ENCODE results near the gene PTPRD. TPM values are rescaled to one million over a fixed set of nuclear protein-coding genes. Genes with fewer than 3 reads are reported as not detected.

The PTPRD gene
- total RNA-seq, 1 experiment from 2014 or later: 70.1 TPM

- DNase-seq: no peak
- Mint-ChIP-seq H3K4me1 (ENCODE audit: low read depth, unreplicated experiment) (no peaks in the 10 kb centered on the region), H3K36me3 (ENCODE audit: insufficient read depth, unreplicated experiment) (no peaks in the 10 kb centered on the region), H3K27me3 (ENCODE audit: insufficient read depth, unreplicated experiment) (peaks cover 2% of the 10 kb centered on the region), H3K27ac (ENCODE audit: unreplicated experiment) (no peak overlapping the region), H3K4me3 (ENCODE audit: unreplicated experiment) (no peak overlapping the region), H3K9me3 (ENCODE audit: unreplicated experiment) (no peaks in the 10 kb centered on the region)
- H3K9me3 ChIP-seq: no peaks in the 10 kb centered on the region
- no peak for TF ChIP-seq CTCF (IDR thresholded peaks at IDR 0.05; ENCODE audit: insufficient read depth in 1 of 2, low read depth in 1 of 2, low read length in 1 of 2, severe bottlenecking in 1 of 2, unreplicated experiment in 1 of 2)
- H3K4me3 ChIP-seq (ENCODE audit: low read depth, low read length): no peak overlapping the region
- CTCF ChIA-PET: no interaction called here
- no peaks in the 10 kb centered on the region for H3K36me3 ChIP-seq (ENCODE audit: control insufficient read depth, insufficient read depth, low read length)
- H3K4me1 ChIP-seq: no peaks in the 10 kb centered on the region
- intact Hi-C loops (cut with micrococcal nuclease; ENCODE audit: unreplicated experiment): no loop called here
- BruUV-seq (replicated peaks): no TSS peak
- POLR2A ChIA-PET: no interaction called here
- no peaks in the 10 kb centered on the region for H3K27me3 ChIP-seq (replicated peaks; ENCODE audit: control insufficient read depth, insufficient read depth, low read length)
Measured at GRCh38 chr9:9563817-9564216, 1049.0 kb downstream of the PTPRD start.

GRCh38 chr9:9560382-9561035 is 1052.3 kb downstream of the PTPRD start:
- POLR2A ChIA-PET: no interaction called here
- Mint-ChIP-seq H3K4me1 (ENCODE audit: low read depth, unreplicated experiment) (no peaks in the 10 kb centered on the region), H3K36me3 (ENCODE audit: insufficient read depth, unreplicated experiment) (no peaks in the 10 kb centered on the region), H3K9me3 (ENCODE audit: unreplicated experiment) (no peaks in the 10 kb centered on the region), H3K4me3 (ENCODE audit: unreplicated experiment) (no peak overlapping the region), H3K27ac (ENCODE audit: unreplicated experiment) (no peak overlapping the region), H3K27me3 (ENCODE audit: insufficient read depth, unreplicated experiment) (peaks cover 2% of the 10 kb centered on the region)
- no peaks in the 10 kb centered on the region for H3K9me3 ChIP-seq
- DNase-seq: no peak
- TF ChIP-seq CTCF (IDR thresholded peaks at IDR 0.05; ENCODE audit: insufficient read depth in 1 of 2, low read depth in 1 of 2, low read length in 1 of 2, severe bottlenecking in 1 of 2, unreplicated experiment in 1 of 2): no peak
- H3K4me1 ChIP-seq: no peaks in the 10 kb centered on the region
- CTCF ChIA-PET: no interaction called here
- H3K4me3 ChIP-seq (ENCODE audit: low read depth, low read length): no peak overlapping the region
- no peaks in the 10 kb centered on the region for H3K36me3 ChIP-seq (ENCODE audit: control insufficient read depth, insufficient read depth, low read length)
- no TSS peak for BruUV-seq (replicated peaks)
- intact Hi-C loops (cut with micrococcal nuclease; ENCODE audit: unreplicated experiment): no loop called here
- H3K27me3 ChIP-seq (replicated peaks; ENCODE audit: control insufficient read depth, insufficient read depth, low read length): no peaks in the 10 kb centered on the region

- Mint-ChIP-seq H3K27ac (ENCODE audit: unreplicated experiment) (no peak overlapping the region), H3K9me3 (ENCODE audit: unreplicated experiment) (no peaks in the 10 kb centered on the region), H3K27me3 (ENCODE audit: insufficient read depth, unreplicated experiment) (peaks cover 2% of the 10 kb centered on the region), H3K4me3 (ENCODE audit: unreplicated experiment) (no peak overlapping the region), H3K36me3 (ENCODE audit: insufficient read depth, unreplicated experiment) (no peaks in the 10 kb centered on the region), H3K4me1 (ENCODE audit: low read depth, unreplicated experiment) (no peaks in the 10 kb centered on the region)
- no peaks in the 10 kb centered on the region for H3K36me3 ChIP-seq (ENCODE audit: control insufficient read depth, insufficient read depth, low read length)
- no peak for DNase-seq
- no peak overlapping the region for H3K4me3 ChIP-seq (ENCODE audit: low read depth, low read length)
- intact Hi-C loops (cut with micrococcal nuclease; ENCODE audit: unreplicated experiment): no loop called here
- ChIA-PET POLR2A (no interaction called here), CTCF (no interaction called here)
- no peaks in the 10 kb centered on the region for H3K27me3 ChIP-seq (replicated peaks; ENCODE audit: control insufficient read depth, insufficient read depth, low read length)
- TF ChIP-seq CTCF (IDR thresholded peaks at IDR 0.05; ENCODE audit: insufficient read depth in 1 of 2, low read depth in 1 of 2, low read length in 1 of 2, severe bottlenecking in 1 of 2, unreplicated experiment in 1 of 2): no peak
- H3K9me3 ChIP-seq: no peaks in the 10 kb centered on the region
- H3K4me1 ChIP-seq: no peaks in the 10 kb centered on the region
- no TSS peak for BruUV-seq (replicated peaks)
Measured at GRCh38 chr9:9558907-9559306, 1053.9 kb downstream of the PTPRD start.
